COLO668 (cell line): Measurements from ENCODE around the gene GDPD4.

Experiments used
- DNase-seq: peaks from one replicate; lab custom pipeline; 2025; ENCODE audit not compliant: unreplicated experiment; lab: John Stamatoyannopoulos, UW

Gene GDPD4

GRCh38 chr11:77299528-77299993 lies 1.9 kb downstream of the GDPD4 start:
- peak; percentile 66 for DNase-seq

DNA sequence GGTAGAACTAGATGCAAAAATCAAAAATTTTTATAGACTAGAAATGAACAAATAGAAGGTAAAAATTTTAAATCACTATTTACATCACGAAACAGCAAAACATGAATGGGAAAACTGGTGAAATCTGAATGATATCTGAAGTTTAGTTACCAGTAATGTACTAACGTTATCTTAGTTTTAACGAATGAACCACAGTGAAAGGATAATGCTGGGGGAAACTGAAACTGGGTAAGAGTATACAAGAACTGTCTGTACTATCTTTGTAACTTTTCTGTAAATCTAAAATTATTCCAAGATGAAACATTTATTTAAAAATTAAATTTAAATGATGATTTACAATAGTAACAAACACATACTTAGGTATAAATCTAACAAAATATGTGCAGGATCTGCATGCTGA lies 7.4 kb downstream of the GDPD4 start:
- DNase-seq = no peak

- DNase-seq = no peak
Measured at GRCh38 chr11:77289737-77290136, 11.7 kb downstream of the GDPD4 start.

GRCh38 chr11:77287615-77288273 lies 13.7 kb downstream of the GDPD4 start:
- DNase-seq = no peak

GRCh38 chr11:77287136-77287535 lies 14.3 kb downstream of the GDPD4 start:
- no peak for DNase-seq

DNA sequence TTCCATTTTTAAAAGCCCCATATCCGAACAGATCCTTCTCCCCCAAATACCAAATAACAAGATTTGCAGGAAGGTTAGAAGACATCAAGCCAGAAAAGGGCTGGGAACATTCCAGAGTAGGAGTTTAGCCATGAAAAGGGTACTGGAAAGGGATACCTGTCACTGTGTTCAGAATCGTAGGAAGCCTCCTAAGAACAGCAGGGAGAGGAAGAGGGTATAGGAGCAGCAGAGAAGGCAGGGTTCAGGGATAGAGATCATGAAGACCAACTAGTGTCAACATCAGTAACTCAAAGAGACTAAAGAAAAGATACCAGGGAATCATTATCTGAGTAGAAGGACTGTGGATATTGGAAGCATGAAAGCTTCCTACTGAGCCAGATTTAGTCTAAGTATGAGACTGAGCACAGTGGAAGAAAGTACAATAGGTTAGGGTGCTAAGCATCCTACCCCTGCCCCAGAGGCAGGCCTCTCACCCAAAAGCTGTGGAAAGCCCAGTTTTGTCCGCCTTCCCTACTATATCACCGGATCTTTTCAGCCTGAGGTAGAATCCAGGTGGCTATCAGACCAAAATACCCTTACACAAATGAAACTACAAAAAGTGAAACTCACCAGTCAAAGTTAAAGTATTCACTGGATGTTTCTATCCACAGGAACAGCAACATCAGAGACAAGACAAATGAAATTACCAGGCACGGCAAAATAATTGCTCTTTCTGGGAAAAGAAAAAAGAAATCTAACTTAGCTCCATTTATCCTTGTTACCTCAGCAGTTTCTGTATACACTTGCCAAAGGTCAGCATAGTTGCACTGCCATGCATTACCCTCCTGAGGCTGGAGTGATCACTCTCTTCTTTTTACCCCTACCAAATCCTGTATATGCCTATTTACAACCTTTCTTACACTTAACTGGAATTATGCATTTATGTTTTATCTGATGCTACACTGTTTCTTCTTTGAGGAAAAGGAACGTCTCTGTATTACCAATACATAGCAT lies 16.7 kb downstream of the GDPD4 start:
- no peak for DNase-seq

GRCh38 chr11:77283101-77283500 lies 18.4 kb downstream of the GDPD4 start:
- DNase-seq = no peak

DNA sequence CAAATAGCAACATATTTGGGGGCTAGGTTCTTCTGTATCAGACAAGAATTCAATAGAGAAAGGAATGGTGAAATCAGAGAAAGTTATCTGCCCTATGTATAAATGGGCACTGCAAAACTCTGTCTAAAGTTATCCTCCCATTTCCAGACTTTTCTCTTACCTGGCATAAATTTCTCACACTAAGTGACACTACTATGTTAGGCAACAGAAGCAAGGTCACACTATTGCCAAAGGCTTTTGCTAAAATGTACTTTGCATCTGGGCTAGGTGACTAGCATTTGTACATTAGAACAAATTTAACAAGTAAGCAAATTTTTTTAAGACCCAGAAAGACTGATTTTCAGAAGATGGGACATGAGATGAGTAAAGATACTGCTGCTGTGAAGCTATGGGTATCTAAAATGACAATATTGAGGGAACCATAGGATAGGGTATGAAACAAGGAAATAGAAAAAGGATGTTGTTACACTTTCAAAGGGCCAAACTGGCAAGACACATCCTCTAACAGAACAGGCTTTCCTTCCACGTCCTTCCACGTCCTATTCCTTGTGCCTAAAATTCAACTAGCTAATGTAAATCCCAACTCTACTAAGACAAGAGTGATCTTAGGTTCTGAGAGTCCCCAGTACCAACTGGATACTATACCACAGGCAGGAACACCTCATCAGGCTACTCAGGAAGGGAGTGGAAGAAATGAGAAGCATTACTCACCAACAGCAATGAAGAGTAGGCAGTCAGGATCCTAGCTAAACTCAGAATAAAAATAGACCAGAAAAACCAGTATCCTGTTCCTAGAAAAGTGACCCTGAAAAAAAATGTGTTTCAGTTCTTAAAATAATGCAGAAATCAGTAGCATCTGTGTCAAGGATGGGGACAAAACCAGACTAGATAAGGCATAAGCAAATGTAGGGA lies 22.6 kb downstream of the GDPD4 start:
- no peak for DNase-seq

GRCh38 chr11:77276271-77276670 lies 25.2 kb downstream of the GDPD4 start:
- no peak for DNase-seq

DNA sequence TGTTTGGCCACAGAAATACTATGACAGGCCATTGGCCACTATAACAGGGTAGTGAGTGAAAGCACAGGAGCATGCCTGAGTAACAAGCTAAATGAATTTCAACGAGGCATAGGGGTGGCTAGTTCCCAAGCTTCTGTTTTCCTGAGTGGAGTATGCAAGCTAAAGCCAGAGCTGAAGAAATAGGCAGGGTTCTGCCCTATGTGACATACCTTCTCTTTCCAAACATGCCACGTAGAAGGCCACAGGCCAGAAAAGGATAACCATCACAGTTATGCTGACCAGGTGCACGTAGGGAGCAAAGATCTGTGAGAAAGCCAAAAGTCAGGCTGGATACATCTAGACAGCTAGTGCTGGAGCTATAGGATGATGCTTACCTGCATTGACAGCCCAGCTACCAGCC lies 30.6 kb downstream of the GDPD4 start:
- no peak for DNase-seq

GRCh38 chr11:77269484-77270123 lies 31.9 kb downstream of the GDPD4 start:
- no peak for DNase-seq

- DNase-seq = no peak
Measured at GRCh38 chr11:77267962-77268361, 33.5 kb downstream of the GDPD4 start.

- DNase-seq = no peak
Measured at GRCh38 chr11:77266766-77267165, 34.7 kb downstream of the GDPD4 start.

GRCh38 chr11:77262803-77263202 lies 38.7 kb downstream of the GDPD4 start:
- DNase-seq = no peak

DNA sequence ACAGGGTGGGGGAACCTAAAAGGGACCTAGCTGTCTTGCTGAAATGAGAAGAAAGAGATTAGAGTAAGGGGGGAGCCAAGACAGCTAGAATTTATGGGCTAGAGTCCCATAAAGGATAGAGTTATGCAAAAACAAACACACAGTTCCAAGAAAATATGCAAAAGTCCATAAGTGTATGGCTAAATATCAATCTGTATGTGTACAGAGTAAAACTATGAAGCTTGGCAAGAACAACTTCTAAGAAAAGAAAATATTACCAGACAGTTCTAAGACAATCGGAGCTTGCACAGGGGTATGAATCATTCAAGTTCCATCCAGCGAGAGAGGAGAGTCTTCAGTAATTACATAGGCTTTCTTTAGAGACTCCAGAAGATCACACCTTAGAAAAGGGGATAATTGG lies 41.8 kb downstream of the GDPD4 start:
- DNase-seq = no peak

- no peak for DNase-seq
Measured at GRCh38 chr11:77253690-77254089, 47.8 kb downstream of the GDPD4 start.

DNA sequence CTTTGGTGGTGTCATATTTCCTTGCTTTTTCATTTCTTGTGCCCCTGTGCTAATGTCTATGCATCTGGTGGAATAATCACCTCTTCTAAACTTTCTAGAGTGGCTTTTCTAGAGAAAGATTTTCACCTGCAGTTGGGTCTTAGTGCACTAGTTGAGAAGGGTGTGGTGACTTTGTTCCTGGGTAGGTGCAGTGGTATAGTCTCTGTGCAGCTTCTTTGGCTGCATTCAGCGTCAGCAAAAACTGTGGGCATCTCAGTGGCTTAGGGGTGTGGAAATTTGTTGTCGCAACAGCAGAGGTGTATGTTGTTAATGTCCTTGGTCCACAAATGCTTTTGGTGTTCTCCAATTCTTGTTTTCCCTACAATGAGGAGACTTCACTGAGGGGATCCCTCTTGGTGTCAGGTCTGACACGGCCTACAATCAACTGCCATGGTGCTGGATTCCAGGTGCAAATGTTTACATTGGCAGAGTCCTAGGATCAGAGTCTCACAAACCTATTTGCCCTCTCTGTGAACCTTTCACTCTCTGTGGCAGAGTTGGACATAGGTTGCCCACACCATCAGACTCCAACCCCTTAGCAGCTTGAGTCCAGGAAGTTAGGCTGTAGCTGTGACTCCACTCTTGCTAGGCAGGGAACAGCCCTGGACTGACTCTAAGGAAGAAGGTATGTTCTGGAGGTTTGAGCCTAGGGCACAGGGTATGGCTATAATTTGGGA lies 48.8 kb downstream of the GDPD4 start:
- DNase-seq = no peak

DNA sequence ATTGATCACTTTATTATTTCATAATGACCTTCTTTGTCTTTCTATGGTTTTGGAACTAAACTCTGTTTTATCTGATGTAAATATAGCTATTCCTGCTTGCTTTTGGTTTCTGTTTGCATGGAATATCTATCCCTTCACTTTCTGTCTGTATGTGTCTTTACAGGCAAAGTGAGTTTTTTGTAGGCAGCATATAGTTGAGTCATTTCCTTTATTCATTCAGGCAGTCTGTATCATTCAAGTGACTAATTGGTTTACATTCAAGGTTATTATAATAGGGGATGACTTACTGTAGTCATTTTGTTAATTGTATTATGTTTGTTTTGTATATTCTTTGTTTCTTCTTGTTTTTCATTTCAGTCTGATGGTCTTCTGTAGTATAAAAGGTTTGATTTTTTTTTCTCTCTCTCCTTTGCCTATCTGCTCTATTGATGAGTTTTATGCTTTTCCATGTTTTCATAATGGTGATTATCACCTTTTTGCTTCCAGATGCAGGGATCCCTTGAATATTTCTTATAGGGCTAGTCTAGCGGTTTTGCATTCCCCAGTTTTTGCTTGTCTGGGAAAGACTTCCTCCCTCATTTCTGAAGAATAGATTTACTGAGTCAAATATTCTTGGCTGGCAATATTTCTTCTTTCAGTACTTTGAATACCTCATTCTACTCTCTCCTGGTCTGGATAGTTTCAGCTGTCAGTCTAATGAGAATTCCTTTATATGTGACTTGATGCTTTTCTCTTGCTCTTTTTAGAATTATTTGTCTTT lies 50.4 kb downstream of the GDPD4 start:
- DNase-seq = no peak

GRCh38 chr11:77249427-77249826 lies 52.1 kb downstream of the GDPD4 start:
- no peak for DNase-seq
